Progenitor cell of endocrine pancreas (in vitro differentiated cells): ENCODE results near the gene CHRM1. TPM values are rescaled to one million over a fixed set of nuclear protein-coding genes. Genes with fewer than 3 reads are reported as not detected.

Experiments
- DNase-seq: peaks from one replicate; pipeline ENCODE4 v3.0.0; 2021; ENCODE audit warnings: low spot score; ENCODE audit not compliant: unreplicated experiment
- H3K27ac Mint-ChIP-seq: 2 replicates; pipeline ENCODE4 v1.8.0; 2021; ENCODE audit warnings: mild to moderate bottlenecking, moderate library complexity, mixed read lengths
- H3K27me3 Mint-ChIP-seq: 2 replicates; pipeline ENCODE4 v1.8.0; 2021; ENCODE audit warnings: mixed read lengths
- H3K36me3 Mint-ChIP-seq: 2 replicates; pipeline ENCODE4 v1.8.0; 2022; ENCODE audit warnings: mixed read lengths; ENCODE audit not compliant: insufficient read depth
- H3K4me1 Mint-ChIP-seq: 2 replicates; pipeline ENCODE4 v1.8.0; 2021; ENCODE audit warnings: low read depth, mixed read lengths
- H3K4me3 Mint-ChIP-seq: 2 replicates; pipeline ENCODE4 v1.8.0; 2021; ENCODE audit warnings: low read depth, mild to moderate bottlenecking, moderate library complexity, mixed read lengths
- H3K9me3 Mint-ChIP-seq: 2 replicates; pipeline ENCODE4 v1.8.0; 2021; ENCODE audit warnings: low read depth, mixed read lengths
- CTCF ChIP-seq: fragments of 200-600 bp; sonication (generic); IDR thresholded peaks from one replicate; pipeline ENCODE4 v1.5.0; 2021; ENCODE audit warnings: antibody characterized with exemption, mild to moderate bottlenecking; ENCODE audit not compliant: unreplicated experiment
- total RNA-seq: library from RNA; stranded (reverse); gene quantifications from 2 replicates; pipeline ENCODE4 v1.2.1, GENCODE V29; 2021

The CHRM1 gene
- total RNA-seq, 1 donor from 2014 or later = 0.67 TPM

GRCh38 chr11:62889126-62889483 lies 32.1 kb downstream of the CHRM1 start:
- DNase-seq = no peak
- Mint-ChIP-seq H3K36me3 (peaks cover 33% of the 10 kb centered on the region), H3K27ac (peak overlapping the region; percentile 90), H3K4me3 (no peak overlapping the region), H3K4me1 (peaks cover 27% of the 10 kb centered on the region), H3K9me3 (no peaks in the 10 kb centered on the region), H3K27me3 (no peaks in the 10 kb centered on the region)
- no peak for TF ChIP-seq CTCF

- TF ChIP-seq CTCF = no peak
- Mint-ChIP-seq H3K4me3 (peak overlapping the region; percentile 1), H3K9me3 (no peaks in the 10 kb centered on the region), H3K27ac (peak overlapping the region; percentile 90), H3K27me3 (no peaks in the 10 kb centered on the region), H3K4me1 (peaks cover 33% of the 10 kb centered on the region), H3K36me3 (peaks cover 39% of the 10 kb centered on the region)
- no peak for DNase-seq
These were observed 32.8 kb downstream of the CHRM1 start for GRCh38 chr11:62888406-62888805.

GRCh38 chr11:62885137-62885750 lies 35.9 kb downstream of the CHRM1 start:
- Mint-ChIP-seq H3K4me3 (no peak overlapping the region), H3K27me3 (no peaks in the 10 kb centered on the region), H3K27ac (peak overlapping the region; percentile 73), H3K36me3 (peaks cover 54% of the 10 kb centered on the region), H3K4me1 (peaks cover 53% of the 10 kb centered on the region), H3K9me3 (no peaks in the 10 kb centered on the region)
- TF ChIP-seq CTCF = no peak
- no peak for DNase-seq

GRCh38 chr11:62883673-62884072 lies 37.5 kb downstream of the CHRM1 start:
- Mint-ChIP-seq H3K36me3 (peaks cover 43% of the 10 kb centered on the region), H3K27ac (peak overlapping the region; percentile 100), H3K4me1 (peaks cover 45% of the 10 kb centered on the region), H3K9me3 (no peaks in the 10 kb centered on the region), H3K4me3 (peak overlapping the region; percentile 97), H3K27me3 (no peaks in the 10 kb centered on the region)
- DNase-seq = no peak
- no peak for TF ChIP-seq CTCF

GRCh38 chr11:62882788-62883501 lies 38.2 kb downstream of the CHRM1 start:
- Mint-ChIP-seq H3K4me3 (peak overlapping the region; percentile 97), H3K9me3 (no peaks in the 10 kb centered on the region), H3K36me3 (peaks cover 38% of the 10 kb centered on the region), H3K27me3 (no peaks in the 10 kb centered on the region), H3K27ac (peak overlapping the region; percentile 100), H3K4me1 (peaks cover 43% of the 10 kb centered on the region)
- no peak for DNase-seq
- no peak for TF ChIP-seq CTCF
